GM12878 (cell line): Measurements from ENCODE around the gene ATP2C2. TPM values are rescaled to one million over a fixed set of nuclear protein-coding genes. Genes with fewer than 3 reads are reported as not detected.
"Not testable (repeated sequence)": the region's sequence is repeated elsewhere in the genome, so short reads cannot be mapped to it uniquely, and the experiment has no call there.

ENCODE experiments used
- ATAC-seq: fragments of 200-7000 bp; cut with Tn5 transposase; 3 replicates; pipeline ENCODE4 v1.9.1; 2020; ENCODE audit warnings: mild to moderate bottlenecking, moderate library complexity
- BruUV-seq: library from RNA; stranded (reverse); fragments of 400-500 nt; replicated peaks from 2 replicates; lab custom pipeline; 2021; lab: Mats Ljungman, UMichigan
- CTCF ChIA-PET: fragments of 300-600 bp; sonication (Branson Sonifier 250); formaldehyde crosslinking; extraction: SDS; loops from one replicate; lab custom pipeline; 2021; ENCODE audit warnings: inconsistent platforms; lab: Yijun Ruan, JAX
- POLR2A ChIA-PET: fragments of 350-600 bp; formaldehyde crosslinking; extraction: SDS; loops from one replicate; lab custom pipeline; 2021; ENCODE audit warnings: inconsistent platforms; lab: Charles Lee
- RAD21 ChIA-PET: fragments of 300-600 bp; sonication (Branson Sonifier 250); formaldehyde crosslinking; loops from one replicate; lab custom pipeline; 2023; ENCODE audit warnings: antibody characterized with exemption; ENCODE audit not compliant: unreplicated experiment; lab: Charles Lee
- SMC1A ChIA-PET: fragments of 300-600 bp; sonication (Branson Sonifier 250); formaldehyde crosslinking; loops from one replicate; lab custom pipeline; 2023; ENCODE audit not compliant: unreplicated experiment, uncharacterized antibody; lab: Charles Lee
- DNase-seq: peaks from one replicate; pipeline ENCODE4 v3.0.0-alpha.2; 2011; ENCODE audit warnings: low read depth, low spot score
- FAIRE-seq: peaks from 3 replicates; lab custom pipeline; 2011; peaks lifted over from hg19 to GRCh38; lab: Jason Lieb, UNC
- H2AFZ ChIP-seq: 2 replicates; pipeline ENCODE4 v1.6.0; 2011; ENCODE audit warnings: low read depth, low read length, control low read depth; ENCODE audit not compliant: control insufficient read depth
- H3K27ac ChIP-seq: 2 replicates; pipeline ENCODE4 v1.5.1; 2011; ENCODE audit warnings: control low read depth; ENCODE audit not compliant: control insufficient read depth, insufficient read depth
- H3K27me3 ChIP-seq, 2 experiments: replicated peaks in 1 of 2; 2 replicates each; pipeline versions ENCODE4 v1.6.0 to v1.6.1; 2011; ENCODE audit warnings: low read length in 1 of 2; ENCODE audit not compliant: control insufficient read depth in 2 of 2, insufficient read depth in 2 of 2
- H3K36me3 ChIP-seq, 2 experiments: 2 replicates each; pipeline ENCODE4 v1.5.1; 2011; ENCODE audit warnings: low read length in 1 of 2; ENCODE audit not compliant: control insufficient read depth in 2 of 2, insufficient read depth in 2 of 2
- H3K4me1 ChIP-seq: 2 replicates; pipeline ENCODE4 v1.6.1; 2011; ENCODE audit warnings: mild to moderate bottlenecking, low read length, moderate library complexity, mixed read lengths; ENCODE audit not compliant: control insufficient read depth, insufficient read depth
- H3K4me2 ChIP-seq: 2 replicates; pipeline ENCODE4 v1.6.0; 2011; ENCODE audit warnings: control low read depth; ENCODE audit not compliant: control insufficient read depth, insufficient read depth
- H3K4me3 ChIP-seq: fragments of 200-600 bp; sonication (generic); 2 replicates; pipeline ENCODE4 v1.5.1; 2016
- H3K79me2 ChIP-seq: 2 replicates; pipeline ENCODE4 v1.6.0; 2011; ENCODE audit warnings: low read length; ENCODE audit not compliant: control insufficient read depth, insufficient read depth
- H3K9ac ChIP-seq: 2 replicates; pipeline ENCODE4 v1.8.0; 2011; ENCODE audit warnings: low read length, control low read depth, mixed read lengths; ENCODE audit not compliant: control insufficient read depth, insufficient read depth
- H3K9me3 ChIP-seq: replicated peaks from 3 replicates; pipeline ENCODE4 v1.5.1; 2011; ENCODE audit warnings: mild to moderate bottlenecking, low read length; ENCODE audit not compliant: control insufficient read depth, insufficient read depth
- H4K20me1 ChIP-seq: 2 replicates; pipeline ENCODE4 v1.6.0; 2011; ENCODE audit not compliant: control insufficient read depth, insufficient read depth
- FOXM1 ChIP-seq: IDR thresholded peaks from 2 replicates; pipeline ENCODE4 v1.6.1; 2012; ENCODE audit warnings: low read depth, mild to moderate bottlenecking, inconsistent platforms, low read length, moderate library complexity
- KLF5 ChIP-seq: fragments of 450-650 bp; IDR thresholded peaks from 2 replicates; pipeline ENCODE4 v1.6.1; 2014; ENCODE audit warnings: mild to moderate bottlenecking; ENCODE audit not compliant: partially characterized antibody
- MYB ChIP-seq: fragments of 150-350 bp; IDR thresholded peaks from 2 replicates; pipeline ENCODE4 v1.6.1; 2014; ENCODE audit warnings: mild to moderate bottlenecking, low read depth, low read length, borderline replicate concordance
- SIX5 ChIP-seq: IDR thresholded peaks from 2 replicates; pipeline ENCODE4 v1.6.1; 2011; ENCODE audit warnings: mild to moderate bottlenecking, low read depth, low read length, moderate library complexity; ENCODE audit not compliant: severe bottlenecking
- WGBS: methylation state at CpG from one replicate; pipeline ENCODE4 v1.1.6; 2016; ENCODE audit warnings: low lambda C conversion rate; ENCODE audit not compliant: insufficient replicate concordance, insufficient coverage; ENCODE audit errors: missing lambda C conversion rate; 5-methylcytosine and 5-hydroxymethylcytosine counted together
- in situ Hi-C: fragments of 300-500 bp; cut with MboI; formaldehyde crosslinking; loops from 9 replicates; pipeline ENCODE4 v1.14.3; 2018; ENCODE audit warnings: mixed read lengths
- intact Hi-C: fragments of 100-400 bp; cut with micrococcal nuclease; formaldehyde crosslinking; loops from one replicate; pipeline ENCODE4 v1.14.2; 2022; ENCODE audit not compliant: unreplicated experiment
- polyA plus RNA-seq, 11 experiments: library from polyadenylated mRNA; depleted of rRNA in 4 of 11; unstranded in 6 of 11; stranded (reverse) in 5 of 11; fragments of >200 nt; fragmentation: Nextera tagmentation in 4 of 11; fragmentation: Illumina TruSeq in 1 of 11; extraction: Ambion mirVana in 4 of 11; extraction: Trizol in 1 of 11; gene quantifications; 1 replicate in 1 of 11; 2 replicates in 10 of 11; pipeline versions ENCODE4 v1.2.1 to v1.2.3, GENCODE V29; 2011 to 2016; ENCODE audit warnings: inconsistent platforms in 2 of 11, missing spikeins in 2 of 11, low read depth in 1 of 11
- total RNA-seq, 4 experiments: library from RNA; depleted of rRNA in 3 of 4; stranded (reverse); fragments of >200 nt in 3 of 4; fragmentation: Illumina TruSeq in 1 of 4; extraction: Trizol in 1 of 4; gene quantifications; 2 replicates each; pipeline versions ENCODE4 v1.2.1 to v1.2.3, GENCODE V29; 2013 to 2021

Gene ATP2C2
- total and polyA plus RNA-seq, 10 of the 15 experiments (the other 5 are each of a cell fraction or from before 2014, with no cell fraction given): 0.05 to 0.19 TPM; not detected in 8

GRCh38 chr16:84341528-84342295 is 26.6 kb upstream of the ATP2C2 start:
- ChIA-PET RAD21 (no interaction called here), CTCF (no interaction called here), POLR2A (no interaction called here), SMC1A (no interaction called here)
- intact Hi-C loops (no loop called here), in situ Hi-C loops (no loop called here)
- ATAC-seq: no peak
- Histone ChIP-seq H4K20me1 (no peaks in the 10 kb centered on the region), H2AFZ (no peak overlapping the region), H3K4me3 (no peak overlapping the region), H3K9me3 (no peaks in the 10 kb centered on the region), H3K4me1 (no peaks in the 10 kb centered on the region), H3K4me2 (no peak overlapping the region), H3K9ac (no peak overlapping the region), H3K27ac (no peak overlapping the region), H3K36me3 (no peaks in the 10 kb centered on the region), H3K27me3 (no peaks in the 10 kb centered on the region; a peak in 2 of 4 replicates), H3K79me2 (no peaks in the 10 kb centered on the region)
- BruUV-seq: no TSS peak
- 48% methylated on average over 24 of the region's 24 CpGs for WGBS
- DNase-seq: no peak
- no peak for TF ChIP-seq SIX5
- no peak for TF ChIP-seq KLF5
- TF ChIP-seq MYB: no peak
- TF ChIP-seq FOXM1: no peak
- no peak for FAIRE-seq

- 38% methylated on average over 10 of the region's 10 CpGs for WGBS
- RAD21 ChIA-PET, intact Hi-C loops: not testable (repeated sequence)
Measured at GRCh38 chr16:84343800-84344199, 24.5 kb upstream of the ATP2C2 start.

More at GRCh38 chr16:84343800-84344199, 24.5 kb upstream of the ATP2C2 start:
- H4K20me1 ChIP-seq, H3K27ac ChIP-seq, ATAC-seq, H3K9me3 ChIP-seq, H3K4me1 ChIP-seq, H2AFZ ChIP-seq, H3K27me3 ChIP-seq, H3K4me3 ChIP-seq, H3K4me2 ChIP-seq, DNase-seq, BruUV-seq, in situ Hi-C loops, H3K36me3 ChIP-seq, FAIRE-seq, H3K9ac ChIP-seq, H3K79me2 ChIP-seq, CTCF ChIA-PET: not testable (repeated sequence)
- POLR2A ChIA-PET: interaction anchor here (0.6 kb wide), 1 partner anchor 167 kb away, joined by 6 read pairs; no protein-coding TSS in a partner anchor
- SMC1A ChIA-PET: interaction anchor here (0.8 kb wide), 1 partner anchor 108 kb away, joined by 3 read pairs; no protein-coding TSS in a partner anchor
